OCI-LY7 (cell line): ENCODE measurements around the gene CHMP1A. TPM values are rescaled to one million over a fixed set of nuclear protein-coding genes. Genes with fewer than 3 reads are reported as not detected.

Experiments used
- BruUV-seq: library from RNA; stranded (reverse); fragments of 400-500 nt; replicated peaks from 2 replicates; lab custom pipeline; 2021; lab: Mats Ljungman, UMichigan
- CTCF ChIA-PET: fragments of 300-600 bp; sonication (Branson Sonifier 250); formaldehyde crosslinking; loops from one replicate; lab custom pipeline; 2022; ENCODE audit warnings: antibody characterized with exemption; ENCODE audit not compliant: unreplicated experiment; lab: Charles Lee
- POLR2A ChIA-PET: fragments of 300-600 bp; sonication (Branson Sonifier 250); formaldehyde crosslinking; loops from one replicate; lab custom pipeline; 2022; ENCODE audit warnings: antibody characterized with exemption; lab: Charles Lee
- DNase-seq: peaks from one replicate; pipeline ENCODE4 v3.0.0-alpha.2; 2015; ENCODE audit warnings: low spot score
- H2AFZ ChIP-seq: fragments of 200-600 bp; sonication (generic), shearing (Covaris generic); 2 replicates; pipeline ENCODE4 v1.6.1; 2014; ENCODE audit warnings: mild to moderate bottlenecking, antibody characterized with exemption, low read length, moderate library complexity
- H3K27ac ChIP-seq: fragments of 200-600 bp; sonication (generic); 2 replicates; pipeline ENCODE4 v1.5.1; 2014; ENCODE audit warnings: mixed run types, low read depth, mild to moderate bottlenecking, moderate library complexity, low read length, inconsistent platforms; ENCODE audit not compliant: poor library complexity, severe bottlenecking
- H3K36me3 ChIP-seq: fragments of 200-600 bp; sonication (generic); 2 replicates; pipeline ENCODE4 v1.6.1; 2014; ENCODE audit warnings: mild to moderate bottlenecking, antibody characterized with exemption, low read length, moderate library complexity, mixed read lengths; ENCODE audit not compliant: insufficient read depth
- H3K4me1 ChIP-seq: fragments of 200-600 bp; sonication (generic); 2 replicates; pipeline ENCODE4 v1.5.1; 2014; ENCODE audit warnings: mild to moderate bottlenecking, low read length; ENCODE audit not compliant: insufficient read depth, poor library complexity, severe bottlenecking
- H3K4me2 ChIP-seq: fragments of 200-600 bp; sonication (generic); 2 replicates; pipeline ENCODE4 v1.6.1; 2014; ENCODE audit warnings: mild to moderate bottlenecking, low read length
- H3K4me3 ChIP-seq: fragments of 200-600 bp; sonication (generic); 2 replicates; pipeline ENCODE4 v1.5.1; 2014; ENCODE audit warnings: mild to moderate bottlenecking, low read depth, low read length; ENCODE audit not compliant: poor library complexity, severe bottlenecking
- H3K79me2 ChIP-seq: fragments of 200-600 bp; sonication (generic); 2 replicates; pipeline ENCODE4 v1.6.1; 2016; ENCODE audit warnings: low read depth, mild to moderate bottlenecking, low read length, moderate library complexity, mixed read lengths; ENCODE audit not compliant: insufficient read depth
- H3K9me2 ChIP-seq: fragments of 200-600 bp; sonication (generic); 2 replicates; pipeline ENCODE4 v1.6.1; 2016; ENCODE audit warnings: mild to moderate bottlenecking, low read length, mixed read lengths; ENCODE audit not compliant: insufficient read depth
- H3K9me3 ChIP-seq: fragments of 200-600 bp; sonication (generic); 2 replicates; pipeline ENCODE4 v1.6.1; 2014; ENCODE audit warnings: mild to moderate bottlenecking, mixed run types, low read length, mixed read lengths
- H4K20me1 ChIP-seq: fragments of 200-600 bp; sonication (generic); 2 replicates; pipeline ENCODE4 v1.6.1; 2014; ENCODE audit warnings: mild to moderate bottlenecking, antibody characterized with exemption, low read length, moderate library complexity, mixed read lengths; ENCODE audit not compliant: insufficient read depth
- EZH2phosphoT487 ChIP-seq: fragments of 200-600 bp; sonication (generic); IDR thresholded peaks from 2 replicates; pipeline ENCODE4 v1.6.1; 2018; ENCODE audit warnings: low read depth, borderline replicate concordance, mild to moderate bottlenecking, mixed run types, antibody characterized with exemption, low read length, moderate library complexity, mixed read lengths
- intact Hi-C: fragments of 100-400 bp; cut with micrococcal nuclease; formaldehyde crosslinking; loops from one replicate; pipeline ENCODE4 v1.10.0; 2022; ENCODE audit not compliant: unreplicated experiment
- total RNA-seq, 2 experiments: library from RNA; depleted of rRNA in 1 of 2; stranded (reverse); fragments of >200 nt in 1 of 2; shearing (Covaris generic) in 1 of 2; gene quantifications; 2 replicates each; pipeline ENCODE4 v1.2.3, GENCODE V29; 2014 to 2022
- TF ChIP-seq, protein P1 (sequence below): fragments of 200-600 bp; sonication (generic); conservative IDR thresholded peaks from 2 replicates; pipeline ENCODE4 v1.5.1; 2014; ENCODE audit warnings: mild to moderate bottlenecking, antibody characterized with exemption, low read length, moderate library complexity, mixed read lengths

The CHMP1A gene
- total RNA-seq, 2 experiments from 2014 or later: 53.1 to 76.2 TPM

DNA sequence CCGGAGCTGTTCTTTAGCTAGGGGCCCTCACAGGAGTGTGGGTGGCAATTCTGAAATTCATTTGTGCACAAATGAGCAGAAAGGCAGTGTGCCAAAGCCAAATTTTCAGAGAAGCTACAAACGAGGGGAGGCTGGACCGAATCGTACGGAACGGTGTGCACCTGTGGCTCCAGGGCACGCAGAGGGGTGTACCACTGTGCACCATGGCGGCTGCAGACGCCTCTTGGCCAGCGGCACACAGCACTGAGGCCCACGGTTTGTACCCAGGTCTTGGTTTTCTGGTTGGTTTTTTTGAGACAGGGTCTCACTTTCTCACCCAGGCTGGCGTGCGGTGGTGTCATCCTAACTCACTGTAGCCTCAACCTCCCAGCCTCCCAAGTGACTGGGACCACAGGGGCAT lies 14.9 kb downstream of the CHMP1A start:
- Histone ChIP-seq H2AFZ (no peak overlapping the region), H3K27ac (no peak overlapping the region), H3K36me3 (peaks cover 28% of the 10 kb centered on the region), H3K4me2 (no peak overlapping the region), H3K4me1 (no peaks in the 10 kb centered on the region), H3K9me2 (no peaks in the 10 kb centered on the region), H3K9me3 (no peaks in the 10 kb centered on the region), H4K20me1 (no peaks in the 10 kb centered on the region), H3K79me2 (no peaks in the 10 kb centered on the region), H3K4me3 (no peak overlapping the region)
- DNase-seq: no peak
- POLR2A ChIA-PET: no interaction called here
- BruUV-seq: no TSS peak
- CTCF ChIA-PET: no interaction called here
- TF ChIP-seq EZH2phosphoT487: no peak
- intact Hi-C loops: loop anchor here (5.0 kb wide), 1 partner anchor 70 kb away; no protein-coding TSS in a partner anchor

DNA sequence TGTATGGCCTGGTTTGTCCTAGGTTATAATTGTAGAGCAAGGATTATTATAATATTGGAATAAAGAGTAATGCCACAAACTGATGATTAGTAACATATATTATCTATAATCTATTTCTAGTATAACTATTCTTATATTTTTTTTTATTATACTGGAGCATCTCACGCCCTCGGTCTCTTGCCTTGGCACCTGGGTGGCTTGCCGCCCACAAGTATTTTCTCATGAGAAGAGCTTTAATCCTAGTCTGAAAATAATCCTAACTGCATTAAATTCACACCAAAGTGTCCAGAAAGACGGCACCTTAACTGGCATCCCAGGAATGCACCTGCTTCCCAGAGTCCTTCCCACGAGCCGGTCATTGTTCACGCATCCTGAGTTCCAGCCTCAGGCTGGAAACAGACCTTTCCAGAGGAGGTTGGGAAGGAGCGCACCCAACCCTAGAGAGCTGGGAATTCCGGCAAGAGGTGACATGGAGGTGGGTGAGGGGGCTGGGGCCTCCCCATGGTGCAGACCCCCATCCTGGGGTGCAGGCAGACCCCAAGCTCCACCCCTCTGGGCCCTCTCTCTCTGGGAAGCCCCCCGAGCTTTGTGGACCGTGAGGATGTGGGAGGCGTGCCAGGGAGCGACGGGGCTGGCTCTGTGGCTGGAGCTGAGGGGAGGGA lies 15.9 kb downstream of the CHMP1A start:
- Histone ChIP-seq H3K4me1 (no peaks in the 10 kb centered on the region), H2AFZ (no peak overlapping the region), H3K79me2 (no peaks in the 10 kb centered on the region), H3K36me3 (peaks cover 20% of the 10 kb centered on the region), H3K9me3 (no peaks in the 10 kb centered on the region), H3K4me2 (no peak overlapping the region), H3K9me2 (no peaks in the 10 kb centered on the region), H4K20me1 (no peaks in the 10 kb centered on the region), H3K4me3 (no peak overlapping the region), H3K27ac (no peak overlapping the region)
- no peak for DNase-seq
- ChIA-PET POLR2A (interaction anchor here (0.6 to 0.8 kb wide), 2 partner anchors 14 to 87 kb away, joined by 3 to 9 read pairs; no protein-coding TSS in a partner anchor), CTCF (no interaction called here)
- intact Hi-C loops: loop anchor here (2.0 to 5.0 kb wide), 2 partner anchors 43 to 69 kb away; no protein-coding TSS in a partner anchor
- BruUV-seq: no TSS peak
- TF ChIP-seq, protein P1, sequence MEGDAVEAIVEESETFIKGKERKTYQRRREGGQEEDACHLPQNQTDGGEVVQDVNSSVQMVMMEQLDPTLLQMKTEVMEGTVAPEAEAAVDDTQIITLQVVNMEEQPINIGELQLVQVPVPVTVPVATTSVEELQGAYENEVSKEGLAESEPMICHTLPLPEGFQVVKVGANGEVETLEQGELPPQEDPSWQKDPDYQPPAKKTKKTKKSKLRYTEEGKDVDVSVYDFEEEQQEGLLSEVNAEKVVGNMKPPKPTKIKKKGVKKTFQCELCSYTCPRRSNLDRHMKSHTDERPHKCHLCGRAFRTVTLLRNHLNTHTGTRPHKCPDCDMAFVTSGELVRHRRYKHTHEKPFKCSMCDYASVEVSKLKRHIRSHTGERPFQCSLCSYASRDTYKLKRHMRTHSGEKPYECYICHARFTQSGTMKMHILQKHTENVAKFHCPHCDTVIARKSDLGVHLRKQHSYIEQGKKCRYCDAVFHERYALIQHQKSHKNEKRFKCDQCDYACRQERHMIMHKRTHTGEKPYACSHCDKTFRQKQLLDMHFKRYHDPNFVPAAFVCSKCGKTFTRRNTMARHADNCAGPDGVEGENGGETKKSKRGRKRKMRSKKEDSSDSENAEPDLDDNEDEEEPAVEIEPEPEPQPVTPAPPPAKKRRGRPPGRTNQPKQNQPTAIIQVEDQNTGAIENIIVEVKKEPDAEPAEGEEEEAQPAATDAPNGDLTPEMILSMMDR: no peak; the same call in 1 of the 2 replicates
- no peak for TF ChIP-seq EZH2phosphoT487

DNA sequence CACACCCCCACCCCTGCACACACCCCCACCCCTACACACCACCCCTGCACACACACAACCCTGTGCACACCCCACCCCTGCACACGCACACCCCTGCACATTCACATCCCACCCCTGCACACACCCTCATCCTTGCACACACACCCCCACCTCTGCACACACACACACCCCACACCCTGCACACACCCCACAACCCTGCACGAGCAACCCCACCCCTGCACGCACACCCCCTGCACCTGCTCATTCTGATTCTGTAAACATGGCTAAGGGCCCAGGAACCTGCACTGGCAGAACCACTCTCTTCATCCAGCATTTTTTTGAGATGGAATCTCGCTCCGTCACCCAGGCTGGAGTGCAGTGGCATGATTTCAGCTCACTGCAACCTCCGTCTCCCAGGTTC lies 18.1 kb downstream of the CHMP1A start:
- Histone ChIP-seq H3K9me3 (no peaks in the 10 kb centered on the region), H3K9me2 (no peaks in the 10 kb centered on the region), H3K27ac (no peak overlapping the region), H2AFZ (no peak overlapping the region), H3K4me3 (no peak overlapping the region), H3K79me2 (no peaks in the 10 kb centered on the region), H3K4me2 (no peak overlapping the region), H3K36me3 (no peaks in the 10 kb centered on the region), H3K4me1 (no peaks in the 10 kb centered on the region), H4K20me1 (no peaks in the 10 kb centered on the region)
- ChIA-PET CTCF (no interaction called here), POLR2A (no interaction called here)
- TF ChIP-seq, protein P1: no peak
- no peak for TF ChIP-seq EZH2phosphoT487
- no peak for DNase-seq
- BruUV-seq: no TSS peak
- intact Hi-C loops: no loop called here
